HG03196 (cell line): ENCODE results near the gene TMEM87A.

Source experiments
- ATAC-seq: cut with Tn5 transposase; IDR thresholded peaks from one replicate; pipeline ENCODE4 v1.9.1; 2021; ENCODE audit not compliant: unreplicated experiment

TMEM87A gene

DNA sequence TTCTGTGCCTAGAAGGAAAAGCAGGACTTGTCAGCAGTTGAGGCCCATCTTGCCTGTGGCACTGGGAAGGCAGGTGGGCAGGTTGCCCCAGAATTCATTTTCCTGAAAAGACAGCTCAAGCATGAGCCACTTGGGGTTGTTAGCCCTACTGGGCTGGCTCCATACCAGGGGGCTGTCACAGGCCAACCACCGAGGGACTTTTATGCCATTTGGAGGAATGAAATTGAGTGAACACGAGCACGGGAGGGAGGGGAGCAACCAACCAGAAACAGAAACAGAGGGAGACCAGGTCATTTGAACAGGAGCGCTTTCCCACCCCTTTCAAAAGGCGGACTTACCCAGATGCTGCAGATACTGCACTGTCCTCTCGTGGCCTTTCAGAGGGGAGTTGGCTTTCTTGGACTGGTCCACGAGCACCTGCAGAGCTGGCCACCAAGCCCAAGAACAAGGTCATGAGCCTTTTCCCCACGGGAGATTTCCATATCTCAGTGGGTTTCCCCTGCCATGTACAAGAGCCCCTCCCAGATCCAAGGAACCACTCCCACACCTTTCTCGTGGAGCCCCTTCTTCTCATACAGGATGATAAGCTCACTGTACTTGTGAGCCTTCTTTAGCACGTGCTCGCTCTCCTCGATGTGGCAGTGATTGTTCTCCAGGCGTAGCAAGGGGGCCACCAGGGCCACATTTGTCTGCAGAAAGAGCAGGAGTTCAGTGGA lies 106.8 kb downstream of the TMEM87A start:
- no peak for ATAC-seq

DNA sequence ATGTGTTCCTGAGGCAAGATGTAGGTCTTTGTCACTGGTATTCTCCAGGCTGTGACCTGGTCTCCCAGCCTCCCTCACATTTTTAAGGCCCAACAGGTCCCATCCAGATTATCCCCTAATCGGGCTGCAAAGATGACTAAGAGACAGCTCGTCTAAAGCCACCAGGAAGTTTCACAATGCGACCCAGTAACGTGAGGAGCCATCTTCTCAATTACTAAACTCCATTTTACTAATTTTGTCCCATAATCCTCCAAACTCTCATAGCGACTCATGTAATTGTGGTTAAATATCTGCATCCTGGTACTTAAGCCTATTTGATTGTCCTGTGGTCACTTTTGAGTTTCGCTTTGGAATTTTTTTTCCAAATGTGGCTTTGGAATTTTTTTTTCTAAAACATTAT lies 108.1 kb downstream of the TMEM87A start:
- no peak for ATAC-seq

DNA sequence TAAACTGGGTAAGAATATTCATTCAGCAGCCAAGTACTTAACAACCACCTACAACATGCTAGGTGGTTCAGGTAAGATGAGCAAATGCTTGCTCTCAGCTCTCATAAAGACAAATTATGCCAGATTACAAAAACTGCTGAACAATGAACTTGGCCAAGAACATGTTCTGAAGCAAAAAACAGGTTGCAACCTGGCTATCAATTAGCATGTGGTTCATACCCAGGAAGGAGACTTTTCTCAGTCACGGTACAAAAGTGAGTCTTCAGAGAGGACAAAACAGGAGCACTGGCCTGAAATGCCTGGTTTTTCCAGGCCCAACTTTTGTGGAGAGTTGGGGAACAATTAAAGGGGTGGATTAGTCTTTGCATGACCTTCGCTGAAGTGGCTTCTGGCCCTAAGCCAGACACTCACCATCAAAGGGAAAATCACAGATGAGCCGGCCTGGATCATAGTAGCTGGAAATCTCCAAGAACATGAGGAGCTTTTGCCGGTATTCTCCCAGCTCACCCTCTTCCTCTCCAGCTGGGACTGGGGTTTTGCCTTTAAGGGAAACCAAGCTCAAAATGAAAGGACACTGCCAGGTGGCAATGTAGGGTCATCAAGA lies 109.2 kb downstream of the TMEM87A start:
- no peak for ATAC-seq

DNA sequence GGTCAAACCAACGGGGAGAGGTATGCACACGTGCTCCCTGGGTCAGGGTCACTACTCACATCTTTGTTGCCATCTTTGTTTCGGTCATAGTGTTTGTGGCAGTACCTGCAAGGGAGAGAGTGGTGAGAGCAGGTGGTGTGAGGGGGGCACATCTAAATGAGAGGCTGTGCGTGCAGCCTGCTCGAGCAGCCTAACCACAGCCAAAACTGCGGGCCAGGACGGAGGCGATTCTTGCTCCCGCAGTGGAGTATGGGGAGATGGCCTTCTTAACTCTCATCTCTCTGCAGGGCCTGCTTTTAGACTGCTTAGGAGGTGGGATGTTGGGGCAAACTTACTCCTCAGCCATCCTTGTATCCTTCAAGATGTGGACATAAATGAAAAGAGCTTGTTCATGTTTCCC lies 109.9 kb downstream of the TMEM87A start:
- ATAC-seq: no peak
